IMR-90 (cell line): ENCODE data around the gene HMOX2. TPM values are rescaled to one million over a fixed set of nuclear protein-coding genes. Genes with fewer than 3 reads are reported as not detected.

Source experiments
- ATAC-seq: fragments of 200-7000 bp; cut with Tn5 transposase; 2 replicates; pipeline ENCODE4 v1.9.1; 2020; ENCODE audit warnings: low read depth, mild to moderate bottlenecking, moderate library complexity
- BruUV-seq: library from RNA; stranded (reverse); fragments of 400-500 nt; replicated peaks from 2 replicates; lab custom pipeline; 2021; lab: Mats Ljungman, UMichigan
- CTCF ChIA-PET: fragments of 300-600 bp; formaldehyde crosslinking; extraction: SDS; loops from one replicate; lab custom pipeline; 2021; ENCODE audit warnings: antibody characterized with exemption; lab: Yijun Ruan, JAX
- POLR2A ChIA-PET: fragments of 300-600 bp; sonication (Branson Sonifier 250); formaldehyde crosslinking; loops from one replicate; lab custom pipeline; 2022; ENCODE audit warnings: antibody characterized with exemption; ENCODE audit not compliant: unreplicated experiment; lab: Charles Lee
- DNase-seq: peaks from one replicate; pipeline ENCODE4 v3.0.0; 2013
- H2AFZ ChIP-seq: replicated peaks from 2 replicates; pipeline ENCODE3; 2013; ENCODE audit warnings: low read length, mild to moderate bottlenecking; ENCODE audit not compliant: poor library complexity
- H2AK5ac ChIP-seq: 2 replicates; pipeline ENCODE4 v1.6.1; 2013; ENCODE audit warnings: low read depth, low read length, inconsistent platforms
- H2AK9ac ChIP-seq: replicated peaks from 2 replicates; pipeline ENCODE3; 2013; ENCODE audit warnings: mild to moderate bottlenecking, low read depth, low read length, moderate library complexity; ENCODE audit not compliant: poor library complexity
- H2BK120ac ChIP-seq: 2 replicates; pipeline ENCODE4 v1.6.1; 2013; ENCODE audit warnings: low read depth, low read length, inconsistent platforms
- H2BK15ac ChIP-seq: 3 replicates; pipeline ENCODE4 v1.6.1; 2013; ENCODE audit warnings: low read depth, low read length, inconsistent platforms
- H2BK20ac ChIP-seq: 2 replicates; pipeline ENCODE4 v1.6.1; 2013; ENCODE audit warnings: low read depth, mild to moderate bottlenecking, inconsistent platforms, low read length, moderate library complexity
- H2BK5ac ChIP-seq: 2 replicates; pipeline ENCODE4 v1.6.1; 2013; ENCODE audit warnings: mild to moderate bottlenecking, low read depth, low read length, inconsistent platforms; ENCODE audit not compliant: poor library complexity, severe bottlenecking
- H3K14ac ChIP-seq: replicated peaks from 2 replicates; pipeline ENCODE4 v1.6.1; 2013; ENCODE audit warnings: low read depth, low read length, inconsistent platforms
- H3K18ac ChIP-seq: 2 replicates; pipeline ENCODE4 v1.6.1; 2013; ENCODE audit warnings: low read depth, low read length, control low read depth
- H3K23ac ChIP-seq: 2 replicates; pipeline ENCODE4 v1.6.1; 2013; ENCODE audit warnings: low read depth, low read length, inconsistent platforms
- H3K27ac ChIP-seq: 2 replicates; pipeline ENCODE4 v1.5.1; 2013; ENCODE audit warnings: mild to moderate bottlenecking, control low read depth, low read length; ENCODE audit not compliant: insufficient read depth
- H3K27me3 ChIP-seq: 2 replicates; pipeline ENCODE4 v1.6.1; 2013; ENCODE audit warnings: low read length; ENCODE audit not compliant: control insufficient read depth, insufficient read depth
- H3K36me3 ChIP-seq: 2 replicates; pipeline ENCODE4 v1.6.1; 2013; ENCODE audit warnings: low read length, mixed read lengths; ENCODE audit not compliant: control insufficient read depth, insufficient read depth
- H3K4ac ChIP-seq: 2 replicates; pipeline ENCODE4 v1.6.1; 2013; ENCODE audit warnings: low read depth, low read length, inconsistent platforms
- H3K4me1 ChIP-seq: 2 replicates; pipeline ENCODE4 v1.6.1; 2013; ENCODE audit warnings: low read length, mixed read lengths; ENCODE audit not compliant: control insufficient read depth, insufficient read depth
- H3K4me2 ChIP-seq: 2 replicates; pipeline ENCODE4 v1.6.1; 2013; ENCODE audit warnings: low read depth, mild to moderate bottlenecking, control low read depth, low read length, moderate library complexity
- H3K4me3 ChIP-seq: 2 replicates; pipeline ENCODE4 v1.5.1; 2013; ENCODE audit warnings: low read depth, mild to moderate bottlenecking, control low read depth, low read length, moderate library complexity; ENCODE audit not compliant: insufficient read depth
- H3K56ac ChIP-seq: 2 replicates; pipeline ENCODE4 v1.6.1; 2013; ENCODE audit warnings: low read length, inconsistent platforms; ENCODE audit not compliant: insufficient read depth; ENCODE audit errors: extremely low read depth
- H3K79me1 ChIP-seq, 2 experiments: 2 replicates each; pipeline ENCODE4 v1.6.1; 2013; ENCODE audit warnings: low read length in 2 of 2, inconsistent platforms in 1 of 2, low read depth in 1 of 2
- H3K9ac ChIP-seq: 2 replicates; pipeline ENCODE4 v1.6.1; 2013; ENCODE audit warnings: low read depth, low read length, control low read depth
- H3K9me1 ChIP-seq: 2 replicates; pipeline ENCODE4 v1.6.1; 2013; ENCODE audit warnings: low read length, inconsistent platforms; ENCODE audit not compliant: insufficient read depth
- H3K9me3 ChIP-seq: 2 replicates; pipeline ENCODE4 v1.6.1; 2013; ENCODE audit warnings: low read length; ENCODE audit not compliant: control insufficient read depth, insufficient read depth
- H4K20me1 ChIP-seq: 2 replicates; pipeline ENCODE4 v1.6.1; 2013; ENCODE audit warnings: low read length, inconsistent platforms; ENCODE audit not compliant: insufficient read depth
- H4K5ac ChIP-seq: 2 replicates; pipeline ENCODE4 v1.6.1; 2013; ENCODE audit warnings: mild to moderate bottlenecking, low read depth, low read length, control low read depth
- H4K8ac ChIP-seq, 2 experiments: 2 replicates each; pipeline ENCODE4 v1.6.1; 2013; ENCODE audit warnings: low read depth in 2 of 2, low read length in 2 of 2, control low read depth in 1 of 2, inconsistent platforms in 1 of 2
- H4K91ac ChIP-seq: 2 replicates; pipeline ENCODE4 v1.6.1; 2013; ENCODE audit warnings: low read depth, low read length, inconsistent platforms; ENCODE audit not compliant: insufficient read depth
- BHLHE40 ChIP-seq: fragments of 150-350 bp; IDR thresholded peaks from 2 replicates; pipeline ENCODE4 v1.6.1; 2016; ENCODE audit warnings: mild to moderate bottlenecking, low read depth, low read length
- CEBPB ChIP-seq: IDR thresholded peaks from 2 replicates; pipeline ENCODE4 v1.6.1; 2012; ENCODE audit warnings: low read depth, low read length, improper control_type of control experiment
- CHD1 ChIP-seq: IDR thresholded peaks from 2 replicates; pipeline ENCODE4 v1.6.1; 2012; ENCODE audit warnings: low read depth, low read length, improper control_type of control experiment
- CTCF ChIP-seq: conservative IDR thresholded peaks from 2 replicates; pipeline ENCODE4 v1.5.1; 2012; ENCODE audit warnings: mild to moderate bottlenecking, low read depth, low read length, improper control_type of control experiment
- ELK1 ChIP-seq: fragments of 150-350 bp; IDR thresholded peaks from 2 replicates; pipeline ENCODE4 v1.6.1; 2016; ENCODE audit warnings: low read depth, mild to moderate bottlenecking, low read length, moderate library complexity, borderline replicate concordance
- FOS ChIP-seq: fragments of 150-350 bp; IDR thresholded peaks from 2 replicates; pipeline ENCODE4 v1.6.1; 2016; ENCODE audit warnings: low read depth, low read length
- MAFK ChIP-seq: IDR thresholded peaks from 2 replicates; pipeline ENCODE4 v1.6.1; 2012; ENCODE audit warnings: low read depth, low read length, improper control_type of control experiment
- MAZ ChIP-seq: IDR thresholded peaks from 2 replicates; pipeline ENCODE4 v1.6.1; 2012; ENCODE audit warnings: low read depth, mild to moderate bottlenecking, low read length, improper control_type of control experiment, moderate library complexity, borderline replicate concordance
- MXI1 ChIP-seq: IDR thresholded peaks from 2 replicates; pipeline ENCODE4 v1.6.1; 2012; ENCODE audit warnings: low read depth, mild to moderate bottlenecking, low read length, moderate library complexity, borderline replicate concordance
- NFE2L2 ChIP-seq: fragments of 150-350 bp; IDR thresholded peaks from 2 replicates; pipeline ENCODE4 v1.6.1; 2016; ENCODE audit warnings: low read depth, mild to moderate bottlenecking, low read length
- POLR2A ChIP-seq: IDR thresholded peaks from 2 replicates; pipeline ENCODE4 v1.6.1; 2012; ENCODE audit warnings: mild to moderate bottlenecking, low read depth, low read length
- RAD21 ChIP-seq: IDR thresholded peaks from 2 replicates; pipeline ENCODE4 v1.6.1; 2012; ENCODE audit warnings: low read length, improper control_type of control experiment
- RCOR1 ChIP-seq: IDR thresholded peaks from 2 replicates; pipeline ENCODE4 v1.6.1; 2012; ENCODE audit warnings: mild to moderate bottlenecking, low read length, improper control_type of control experiment; ENCODE audit not compliant: insufficient replicate concordance
- RFX5 ChIP-seq: IDR thresholded peaks from 2 replicates; pipeline ENCODE4 v1.8.0; 2012; ENCODE audit warnings: low read depth, mild to moderate bottlenecking, low read length, moderate library complexity
- SMC3 ChIP-seq: fragments of 150-350 bp; IDR thresholded peaks from 2 replicates; pipeline ENCODE4 v1.6.1; 2016; ENCODE audit warnings: low read depth, mild to moderate bottlenecking, antibody characterized with exemption, low read length, moderate library complexity
- USF2 ChIP-seq: fragments of 150-350 bp; IDR thresholded peaks from 2 replicates; pipeline ENCODE4 v1.6.1; 2017; ENCODE audit warnings: mild to moderate bottlenecking, antibody characterized with exemption, low read length, low read depth
- WGBS, 2 experiments: methylation state at CpG; one replicate each; pipeline versions ENCODE4 v1.1.5 to v1.1.7; 2013; ENCODE audit warnings: missing lambda C conversion rate in 2 of 2; ENCODE audit not compliant: insufficient read length in 1 of 2; ENCODE audit errors: extremely low coverage in 2 of 2; 5-methylcytosine and 5-hydroxymethylcytosine counted together
- dilution Hi-C: fragments of 300-500 bp; cut with HindIII; formaldehyde crosslinking; loops from one replicate; pipeline ENCODE4 v1.14.3; 2018; ENCODE audit warnings: low sequenced_read_pairs; ENCODE audit not compliant: unreplicated experiment
- in situ Hi-C: fragments of 300-500 bp; cut with MboI; formaldehyde crosslinking; loops from 3 replicates; pipeline ENCODE4 v1.14.3; 2019; ENCODE audit warnings: low sequenced_read_pairs, inconsistent platforms, mixed read lengths
- intact Hi-C: fragments of 100-400 bp; cut with micrococcal nuclease; formaldehyde crosslinking; loops from 2 replicates; pipeline ENCODE4 v1.10.0; 2022
- polyA plus RNA-seq, 3 experiments: library from polyadenylated mRNA; depleted of rRNA; stranded (reverse); fragments of >200 nt; gene quantifications; 2 replicates each; pipeline ENCODE4 v1.2.3, GENCODE V29; 2012; ENCODE audit warnings: low replicate concordance in 1 of 3
- total RNA-seq: library from RNA; depleted of rRNA; stranded (reverse); fragments of >200 nt; gene quantifications from 2 replicates; pipeline ENCODE4 v1.2.3, GENCODE V29; 2012

Gene HMOX2
- total and polyA plus RNA-seq, 2 of the 4 experiments (the other 2 are of a cell fraction), result 93.9 to 98.8 TPM

DNA sequence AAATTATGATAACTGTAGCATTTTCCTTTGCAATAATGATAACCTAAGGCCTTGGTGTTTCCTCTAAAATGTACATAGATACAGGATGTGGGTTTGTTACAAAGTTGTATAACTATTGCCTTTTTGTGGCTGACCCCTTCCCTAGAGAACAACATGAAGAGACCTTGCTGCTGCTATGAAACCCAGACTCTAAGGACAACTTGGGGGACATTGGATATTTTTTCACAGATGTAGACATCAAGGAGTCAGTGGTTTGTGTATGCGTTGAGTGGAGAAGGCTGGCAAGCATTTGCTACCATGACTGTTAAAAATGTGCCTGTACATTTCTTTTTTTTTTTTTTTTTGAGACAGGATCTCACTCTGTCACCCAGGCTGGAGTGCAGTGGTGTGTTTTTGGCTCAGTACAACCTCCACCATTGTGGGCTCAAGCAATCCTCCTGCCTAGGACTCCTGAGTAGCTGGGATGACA, 12.3 kb downstream of the HMOX2 start:
- peak overlapping the region; percentile 92 for H2BK120ac ChIP-seq
- H2AK5ac ChIP-seq, result peak overlapping the region; percentile 46
- CTCF ChIA-PET, result interaction anchor here (1.0 kb wide), 1 partner anchor 13 kb away, joined by 4 read pairs; the partner anchor contains the start of gene HMOX2
- no peak overlapping the region for H2AFZ ChIP-seq
- H3K9me3 ChIP-seq, result no peaks in the 10 kb centered on the region
- H3K56ac ChIP-seq, result no peak overlapping the region
- H3K4me3 ChIP-seq, result no peak overlapping the region
- H4K20me1 ChIP-seq, result peaks cover 3% of the 10 kb centered on the region; the same call in 1 of the 2 replicates
- no peak overlapping the region for H2BK15ac ChIP-seq
- dilution Hi-C loops (no loop called here), intact Hi-C loops (no loop called here), in situ Hi-C loops (no loop called here)
- H3K9ac ChIP-seq, result no peak overlapping the region
- H3K14ac ChIP-seq, result peak overlapping the region; percentile 86
- no peak overlapping the region for H2AK9ac ChIP-seq
- peak overlapping the region in 1 of 2 experiments; percentile 72; a peak in 2 of 4 replicates for H4K8ac ChIP-seq
- H4K91ac ChIP-seq, result peak overlapping the region; percentile 56
- peak overlapping the region; percentile 84 for H2BK20ac ChIP-seq
- H3K4ac ChIP-seq, result peak overlapping the region; percentile 90
- H3K36me3 ChIP-seq, result peaks cover 3% of the 10 kb centered on the region
- POLR2A ChIA-PET, result interaction anchor here (1.3 kb wide), 1 partner anchor 460 kb away, joined by 6 read pairs; no protein-coding TSS in a partner anchor
- BruUV-seq, result no TSS peak
- peak overlapping the region; percentile 26; the same call in 1 of the 2 replicates for H4K5ac ChIP-seq
- WGBS, 2 experiments, result no CpG with 5 or more reads among the region's 1 CpG
- H3K9me1 ChIP-seq, result peaks cover 18% of the 10 kb centered on the region
- TF ChIP-seq NFE2L2 (no peak), BHLHE40 (no peak), FOS (no peak), POLR2A (no peak), RFX5 (no peak), CEBPB (no peak), USF2 (no peak), CTCF (no peak), RCOR1 (no peak), MAZ (no peak), MXI1 (no peak), MAFK (no peak), RAD21 (no peak), SMC3 (no peak), ELK1 (no peak), CHD1 (no peak)
- DNase-seq (peak; percentile 20), ATAC-seq (peak; percentile 40)
- peak overlapping the region; percentile 36; the same call in 1 of the 2 replicates for H3K4me2 ChIP-seq
- peaks cover 15% of the 10 kb centered on the region for H3K4me1 ChIP-seq
- peak overlapping the region; percentile 76 for H3K23ac ChIP-seq
- H3K18ac ChIP-seq, result peak overlapping the region; percentile 40; the same call in 1 of the 2 replicates
- no peaks in the 10 kb centered on the region for H3K27me3 ChIP-seq
- peaks cover 34 to 73% of the 10 kb centered on the region in 2 experiments for H3K79me1 ChIP-seq
- H3K27ac ChIP-seq, result peak overlapping the region; percentile 54
- peak overlapping the region; percentile 88 for H2BK5ac ChIP-seq
